Tibial artery (tissue), 4 donors: ENCODE measurements around the gene SCNN1B.

ENCODE experiments used
- DNase-seq, 2 donors: peaks; one replicate each; pipeline ENCODE4 v3.0.0-alpha.2; 2019
- H3K27ac ChIP-seq, 2 donors: fragments of 200-600 bp; sonication (generic) in 1 of 2; 1 replicate in 1 of 2; 2 replicates in 1 of 2; pipeline ENCODE4 v1.5.1; 2018 to 2019; ENCODE audit warnings: mild to moderate bottlenecking in 1 of 2
- H3K27me3 ChIP-seq, 2 donors: fragments of 200-600 bp; sonication (generic) in 1 of 2; one replicate each; pipeline versions ENCODE4 v1.5.1 to v1.6.0; 2016 to 2019
- H3K36me3 ChIP-seq, 3 donors: fragments of 200-600 bp; sonication (generic) in 2 of 3; one replicate each; pipeline ENCODE4 v1.5.1; 2016 to 2019; ENCODE audit warnings: mild to moderate bottlenecking in 2 of 3
- H3K4me1 ChIP-seq, 4 donors: fragments of 200-600 bp; sonication (generic) in 2 of 4; 1 replicate in 3 of 4; 2 replicates in 1 of 4; pipeline ENCODE4 v1.5.1; 2016 to 2019
- H3K4me3 ChIP-seq, 2 donors: fragments of 200-600 bp; sonication (generic) in 1 of 2; 1 replicate in 1 of 2; 2 replicates in 1 of 2; pipeline ENCODE4 v1.5.1; 2018 to 2019; ENCODE audit warnings: mild to moderate bottlenecking in 2 of 2
- H3K9me3 ChIP-seq, 3 donors: fragments of 200-600 bp; sonication (generic) in 1 of 3; one replicate each; pipeline ENCODE4 v1.5.1; 2016 to 2019
- intact Hi-C: fragments of 100-400 bp; cut with DNase I; formaldehyde crosslinking; loops from one replicate; pipeline ENCODE4 v1.15.0; 2023; ENCODE audit warnings: low total_unique reads
- TF ChIP-seq, protein P1 (sequence below), 2 experiments: fragments of 200-600 bp in 1 of 2; fragments of 450-650 bp in 1 of 2; IDR thresholded peaks; one replicate each; pipeline ENCODE4 v1.5.1; 2017 to 2019; ENCODE audit warnings: antibody characterized with exemption in 2 of 2, mild to moderate bottlenecking in 1 of 2, moderate library complexity in 1 of 2

The SCNN1B gene

DNA sequence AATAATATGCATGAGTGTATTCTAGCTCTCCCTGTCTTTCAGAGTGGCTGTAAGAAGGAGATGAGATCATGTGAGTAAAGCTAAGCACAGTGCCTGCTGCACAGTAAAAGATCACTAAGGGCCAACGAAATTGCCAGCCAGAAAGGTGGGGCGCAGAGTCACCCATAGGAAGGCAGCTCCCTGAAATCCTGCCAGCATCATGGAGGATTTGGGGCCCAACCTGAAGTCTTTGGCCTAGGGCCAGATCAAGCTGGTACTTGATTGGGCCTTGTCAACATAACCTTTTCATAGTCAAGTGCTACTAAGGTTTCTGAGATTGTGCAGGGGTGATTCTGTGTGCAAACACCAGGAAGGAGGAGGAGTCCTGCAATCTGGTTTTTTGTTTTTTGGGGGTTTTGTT lies 16.5 kb downstream of the SCNN1B start:
- peaks cover 0 to 3% (median 0%) of the 10 kb centered on the region in 4 donors for H3K4me1 ChIP-seq
- H3K9me3 ChIP-seq = no peaks in the 10 kb centered on the region
- peak in 1 of 2 donors; percentile 21 for DNase-seq
- H3K27ac ChIP-seq = no peak overlapping the region
- TF ChIP-seq, protein P1, sequence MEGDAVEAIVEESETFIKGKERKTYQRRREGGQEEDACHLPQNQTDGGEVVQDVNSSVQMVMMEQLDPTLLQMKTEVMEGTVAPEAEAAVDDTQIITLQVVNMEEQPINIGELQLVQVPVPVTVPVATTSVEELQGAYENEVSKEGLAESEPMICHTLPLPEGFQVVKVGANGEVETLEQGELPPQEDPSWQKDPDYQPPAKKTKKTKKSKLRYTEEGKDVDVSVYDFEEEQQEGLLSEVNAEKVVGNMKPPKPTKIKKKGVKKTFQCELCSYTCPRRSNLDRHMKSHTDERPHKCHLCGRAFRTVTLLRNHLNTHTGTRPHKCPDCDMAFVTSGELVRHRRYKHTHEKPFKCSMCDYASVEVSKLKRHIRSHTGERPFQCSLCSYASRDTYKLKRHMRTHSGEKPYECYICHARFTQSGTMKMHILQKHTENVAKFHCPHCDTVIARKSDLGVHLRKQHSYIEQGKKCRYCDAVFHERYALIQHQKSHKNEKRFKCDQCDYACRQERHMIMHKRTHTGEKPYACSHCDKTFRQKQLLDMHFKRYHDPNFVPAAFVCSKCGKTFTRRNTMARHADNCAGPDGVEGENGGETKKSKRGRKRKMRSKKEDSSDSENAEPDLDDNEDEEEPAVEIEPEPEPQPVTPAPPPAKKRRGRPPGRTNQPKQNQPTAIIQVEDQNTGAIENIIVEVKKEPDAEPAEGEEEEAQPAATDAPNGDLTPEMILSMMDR (IDR thresholded peaks at IDR 0.05) = no peak
- H3K4me3 ChIP-seq = no peak overlapping the region
- peaks cover 0 to 7% of the 10 kb centered on the region in 2 donors for H3K27me3 ChIP-seq
- intact Hi-C loops = no loop called here
- no peaks in the 10 kb centered on the region for H3K36me3 ChIP-seq

- TF ChIP-seq, protein P1 (IDR thresholded peaks at IDR 0.05) = no peak
- Histone ChIP-seq H3K36me3 (no peaks in the 10 kb centered on the region), H3K27me3 (peaks cover 0 to 7% of the 10 kb centered on the region in 2 donors), H3K4me3 (no peak overlapping the region), H3K27ac (no peak overlapping the region), H3K4me1 (peaks cover 0 to 3% (median 0%) of the 10 kb centered on the region in 4 donors), H3K9me3 (no peaks in the 10 kb centered on the region)
- DNase-seq = peak in 1 of 2 donors; percentile 31
- intact Hi-C loops = no loop called here
Measured at GRCh38 chr16:23319861-23320615, 17.9 kb downstream of the SCNN1B start.

DNA sequence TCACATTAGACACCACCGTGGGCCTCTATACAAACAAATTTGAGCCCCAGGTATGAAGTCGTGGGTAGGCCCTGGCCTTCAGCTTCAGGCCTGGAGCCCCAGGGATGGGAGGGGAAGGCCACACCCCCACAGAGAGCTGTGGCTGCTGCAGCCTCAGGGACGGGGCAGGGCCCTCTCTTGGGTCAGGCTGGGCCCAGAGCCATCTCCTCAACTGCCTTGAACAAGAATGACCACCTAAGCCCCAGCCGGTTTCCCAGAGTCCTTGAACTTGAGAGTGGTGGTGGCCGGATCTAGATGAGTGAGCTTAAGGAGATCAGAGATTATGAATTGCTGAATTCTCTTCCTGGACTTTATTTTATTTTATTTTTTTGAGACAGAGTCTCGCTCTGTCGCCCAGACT lies 18.6 kb downstream of the SCNN1B start:
- peaks cover 0 to 7% of the 10 kb centered on the region in 2 donors for H3K27me3 ChIP-seq
- no peaks in the 10 kb centered on the region for H3K9me3 ChIP-seq
- peak in 1 of 2 donors; percentile 57 for DNase-seq
- intact Hi-C loops = no loop called here
- H3K27ac ChIP-seq = no peak overlapping the region
- H3K36me3 ChIP-seq = no peaks in the 10 kb centered on the region
- TF ChIP-seq, protein P1 (IDR thresholded peaks at IDR 0.05) = no peak
- H3K4me1 ChIP-seq = no peaks in the 10 kb centered on the region
- H3K4me3 ChIP-seq = no peak overlapping the region

DNA sequence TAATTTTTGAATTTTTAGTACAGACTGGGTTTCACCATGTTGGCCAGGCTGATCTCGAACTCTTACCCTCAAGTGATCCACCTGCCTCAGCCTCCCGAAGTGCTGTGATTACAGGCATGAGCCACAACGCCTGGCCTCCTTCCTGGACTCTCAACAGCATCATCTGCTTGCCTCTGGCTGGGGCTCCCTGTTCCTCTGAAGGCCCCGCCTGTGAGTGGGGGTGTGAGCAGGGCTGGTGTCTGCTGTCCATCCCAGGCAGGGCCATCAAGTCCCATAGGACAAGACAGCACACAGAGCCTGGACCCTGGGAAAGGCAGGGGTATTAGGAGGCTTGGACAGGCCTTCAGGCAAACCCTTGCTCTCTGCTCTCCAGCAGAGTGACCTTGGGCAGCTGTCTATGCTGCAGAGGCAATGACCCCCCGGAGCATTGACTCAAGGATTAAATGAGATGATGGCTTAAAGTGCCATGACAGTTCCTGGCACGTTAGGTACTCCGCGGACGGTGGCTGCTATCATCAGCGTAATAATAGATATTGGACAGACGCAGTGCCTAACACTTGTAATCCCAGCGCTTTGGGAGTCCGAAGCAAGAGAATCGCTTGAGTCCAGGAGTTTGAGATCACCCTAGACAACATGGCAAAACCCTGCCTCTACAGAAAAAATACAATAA lies 19.2 kb downstream of the SCNN1B start:
- Histone ChIP-seq H3K9me3 (no peaks in the 10 kb centered on the region), H3K4me1 (no peaks in the 10 kb centered on the region), H3K36me3 (no peaks in the 10 kb centered on the region), H3K4me3 (no peak overlapping the region), H3K27me3 (peaks cover 0 to 7% of the 10 kb centered on the region in 2 donors), H3K27ac (no peak overlapping the region)
- TF ChIP-seq, protein P1 (IDR thresholded peaks at IDR 0.05) = no peak
- DNase-seq = peak in 1 of 2 donors; percentile 35
- intact Hi-C loops = no loop called here

DNA sequence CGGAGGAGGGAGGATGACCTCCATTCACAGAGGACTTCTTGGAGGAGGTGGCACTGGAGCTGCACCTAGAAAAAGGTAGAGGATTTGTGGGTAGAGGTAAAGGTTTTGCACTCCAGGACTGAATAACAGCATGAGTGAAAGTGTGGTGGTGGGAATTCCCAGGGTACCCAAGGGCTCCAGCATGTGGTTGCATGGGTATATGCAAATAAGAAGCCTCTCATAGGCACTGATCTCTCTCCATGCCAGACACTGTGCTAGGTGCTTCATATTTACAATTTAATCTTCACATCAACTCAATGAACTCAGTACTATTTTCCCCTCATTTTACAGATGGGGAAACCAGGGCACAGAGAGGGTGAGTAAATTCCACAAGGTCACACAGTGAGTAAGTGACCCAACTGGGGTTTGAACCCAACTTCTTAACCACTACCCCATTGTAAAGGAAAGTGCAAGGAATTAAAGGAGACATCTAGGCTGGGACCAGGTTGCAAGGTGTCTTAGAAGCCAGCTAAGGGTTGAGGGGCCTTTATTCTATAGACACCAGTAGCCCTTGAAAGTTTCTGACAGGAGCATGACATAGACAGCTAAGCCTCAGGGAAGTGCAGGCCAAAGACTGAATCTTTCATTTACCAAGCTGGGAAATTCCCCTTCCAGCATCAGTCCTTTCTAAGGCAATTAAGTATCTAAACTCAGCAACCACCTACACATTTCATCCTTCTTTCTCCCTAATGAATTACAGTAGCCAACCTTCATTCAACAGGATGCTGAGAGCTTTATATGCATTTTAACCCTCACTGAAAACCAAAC lies 21.3 kb downstream of the SCNN1B start:
- Histone ChIP-seq H3K9me3 (no peaks in the 10 kb centered on the region), H3K4me1 (no peaks in the 10 kb centered on the region), H3K4me3 (no peak overlapping the region), H3K36me3 (no peaks in the 10 kb centered on the region), H3K27me3 (peaks cover 0 to 7% of the 10 kb centered on the region in 2 donors), H3K27ac (no peak overlapping the region)
- TF ChIP-seq, protein P1 (IDR thresholded peaks at IDR 0.05) = no peak
- intact Hi-C loops = no loop called here
- no peak for DNase-seq
